Right lung (tissue), 5 donors: Measurements from ENCODE around the gene PCBP1. TPM values are rescaled to one million over a fixed set of nuclear protein-coding genes. Genes with fewer than 3 reads are reported as not detected.
"Not testable (repeated sequence)": the region's sequence is repeated elsewhere in the genome, so short reads cannot be mapped to it uniquely, and the experiment has no call there.

Experiments used
- DNase-seq, 2 donors: peaks; one replicate each; pipeline ENCODE4 v3.0.0-alpha.2; 2013
- polyA plus RNA-seq, 5 donors: library from polyadenylated mRNA; unstranded; fragments of 120-200 nt; gene quantifications; one replicate each; pipeline versions ENCODE4 v1.2.1 to v1.2.3, GENCODE V29; 2013; ENCODE audit warnings: inconsistent platforms in 1 of 5, low replicate concordance in 1 of 5; ENCODE audit not compliant: insufficient read length in 5 of 5, insufficient read depth in 1 of 5

The PCBP1 gene
- polyA plus RNA-seq, 5 donors = 160 to 295 (median 193) TPM

- DNase-seq = peak in 1 of 2 donors; percentile 46
Measured at GRCh38 chr2:70094978-70095719, 7.9 kb downstream of the PCBP1 start.

GRCh38 chr2:70095720-70096670, 8.7 kb downstream of the PCBP1 start:
- DNase-seq = no peak

- no peak for DNase-seq
Measured at GRCh38 chr2:70098032-70098431, 10.8 kb downstream of the PCBP1 start.

- no peak for DNase-seq
Measured at GRCh38 chr2:70099270-70099669, 12.0 kb downstream of the PCBP1 start.

GRCh38 chr2:70101174-70101573, 13.9 kb downstream of the PCBP1 start:
- no peak for DNase-seq

- not testable (repeated sequence) for DNase-seq
Measured at GRCh38 chr2:70101686-70102085, 14.4 kb downstream of the PCBP1 start.

GRCh38 chr2:70102323-70102905, 15.1 kb downstream of the PCBP1 start:
- DNase-seq = not testable (repeated sequence)

- no peak for DNase-seq
Measured at GRCh38 chr2:70103531-70104061, 16.3 kb downstream of the PCBP1 start.

- DNase-seq = peak in 1 of 2 donors; percentile 74
Measured at GRCh38 chr2:70104231-70105111, 17.2 kb downstream of the PCBP1 start.

GRCh38 chr2:70106138-70106537, 18.9 kb downstream of the PCBP1 start:
- DNase-seq = not testable (repeated sequence)

GRCh38 chr2:70110397-70110796, 23.1 kb downstream of the PCBP1 start:
- DNase-seq = not testable (repeated sequence)

GRCh38 chr2:70111752-70112591, 24.7 kb downstream of the PCBP1 start:
- no peak for DNase-seq

- no peak for DNase-seq
Measured at GRCh38 chr2:70113359-70114070, 26.2 kb downstream of the PCBP1 start.

- no peak for DNase-seq
Measured at GRCh38 chr2:70115646-70116442, 28.6 kb downstream of the PCBP1 start.

GRCh38 chr2:70116936-70117552, 29.8 kb downstream of the PCBP1 start:
- DNase-seq = no peak

GRCh38 chr2:70118798-70119454, 31.6 kb downstream of the PCBP1 start:
- DNase-seq = no peak

- DNase-seq = no peak
Measured at GRCh38 chr2:70121627-70122372, 34.5 kb downstream of the PCBP1 start.
